22Rv1 (cell line): Measurements from ENCODE around the gene STK17A.

ENCODE experiments used
- CTCF ChIP-seq: fragments of 450-650 bp; IDR thresholded peaks from 2 replicates; pipeline ENCODE4 v1.5.1; 2017; ENCODE audit warnings: mild to moderate bottlenecking
- ZFX ChIP-seq: fragments of 450-650 bp; IDR thresholded peaks from 2 replicates; pipeline ENCODE4 v1.6.1; 2017; ENCODE audit warnings: antibody characterized with exemption, borderline replicate concordance

GRCh38 chr7:43624156-43624555 lies 41.2 kb downstream of the STK17A start:
- TF ChIP-seq CTCF = no peak
- TF ChIP-seq ZFX = no peak
